ENCODE data around the gene SNHG17. TPM values are rescaled to one million over a fixed set of nuclear protein-coding genes. Genes with fewer than 3 reads are reported as not detected.

The SNHG17 gene
- total RNA-seq, 4 donors from 2014 or later: 45.6 to 72.5 (median 57.9) TPM

- H3K9me3 ChIP-seq: no peaks in the 10 kb centered on the region
- H3K4me1 ChIP-seq: no peaks in the 10 kb centered on the region
- WGBS: 70% methylated on average over 11 of the region's 11 CpGs
- no peak for TF ChIP-seq POLR2AphosphoS5 (IDR thresholded peaks at IDR 0.05)
- peak in 1 of 2 donors; percentile 63 for DNase-seq (ENCODE audit: low spot score in 2 of 2)
- no peaks in the 10 kb centered on the region for H3K36me3 ChIP-seq
- H3K27me3 ChIP-seq: peaks cover 6% of the 10 kb centered on the region
- H3K27ac ChIP-seq: no peak overlapping the region
- H3K4me3 ChIP-seq: no peak overlapping the region
Measured at GRCh38 chr20:38377039-38377685, 58.0 kb downstream of the SNHG17 start.

DNA sequence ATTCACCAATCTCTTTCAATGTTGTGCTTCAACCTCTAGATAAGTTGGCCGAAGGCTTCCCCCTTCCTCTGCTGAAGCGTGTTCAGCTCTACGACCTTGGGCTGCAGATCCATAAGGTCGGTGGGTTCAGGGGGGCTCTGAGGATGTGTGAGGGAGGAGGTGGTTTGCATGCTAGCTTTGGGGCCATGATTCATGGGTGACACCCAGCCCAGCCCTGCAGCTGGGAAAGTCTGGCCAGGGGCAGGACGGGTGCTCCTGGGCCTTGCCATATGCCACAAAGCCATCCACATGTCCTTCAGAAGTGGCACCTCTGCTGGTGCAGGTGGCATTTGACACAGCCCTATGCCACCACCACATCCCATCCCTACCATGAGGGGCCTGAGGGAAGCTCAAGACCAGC, 61.2 kb downstream of the SNHG17 start:
- no peaks in the 10 kb centered on the region for H3K9me3 ChIP-seq
- no peaks in the 10 kb centered on the region for H3K4me1 ChIP-seq
- no peak overlapping the region for H3K4me3 ChIP-seq
- DNase-seq (ENCODE audit: low spot score in 2 of 2): peak in 1 of 2 donors; percentile 45
- TF ChIP-seq POLR2A (IDR thresholded peaks at IDR 0.05) (no peak), CTCF (IDR thresholded peaks at IDR 0.05) (no peak), EP300 (IDR thresholded peaks at IDR 0.05) (no peak)
- no peak overlapping the region for H3K27ac ChIP-seq
- WGBS: 85% methylated on average over 5 of the region's 5 CpGs
- H3K36me3 ChIP-seq: no peaks in the 10 kb centered on the region
- H3K27me3 ChIP-seq: peaks cover 8% of the 10 kb centered on the region

DNA sequence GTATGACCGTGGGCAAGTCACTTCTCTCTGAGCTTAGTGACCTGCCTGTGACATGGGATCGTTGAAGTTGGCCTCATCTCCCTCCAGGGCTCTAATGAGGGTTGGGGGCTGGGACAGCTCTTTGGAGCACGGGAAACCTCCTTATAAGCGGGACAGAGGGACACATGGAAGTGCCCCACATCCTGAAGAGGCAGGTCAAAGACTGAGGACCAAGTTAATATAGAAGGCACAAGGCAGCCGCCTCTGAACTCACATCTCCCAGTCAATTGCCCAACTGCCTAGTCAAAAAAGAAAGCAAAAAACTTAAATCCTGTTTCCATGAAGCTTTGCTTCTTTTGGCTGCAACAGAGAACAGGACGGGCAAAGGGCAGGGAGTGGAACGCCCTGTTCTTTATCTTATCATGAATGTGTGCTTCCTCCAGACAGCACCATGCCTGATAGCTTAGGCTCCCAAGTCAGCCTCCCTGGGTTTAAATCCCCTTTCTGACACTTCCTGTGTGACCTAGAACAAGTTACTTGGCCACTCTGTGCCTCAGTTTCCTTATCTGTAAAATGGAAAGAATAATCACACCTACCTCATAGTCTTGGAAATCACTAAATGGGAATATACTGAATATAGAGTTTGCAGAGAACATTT, 61.8 kb downstream of the SNHG17 start:
- peak in 1 of 2 donors; percentile 65 for DNase-seq (ENCODE audit: low spot score in 2 of 2)
- TF ChIP-seq POLR2AphosphoS5 (IDR thresholded peaks at IDR 0.05): no peak
- TF ChIP-seq EP300 (IDR thresholded peaks at IDR 0.05): no peak
- TF ChIP-seq CTCF (IDR thresholded peaks at IDR 0.05): no peak
- TF ChIP-seq POLR2A (IDR thresholded peaks at IDR 0.05): no peak
- Histone ChIP-seq H3K27ac (no peak overlapping the region), H3K9me3 (no peaks in the 10 kb centered on the region), H3K27me3 (peaks cover 8% of the 10 kb centered on the region), H3K36me3 (no peaks in the 10 kb centered on the region), H3K4me3 (no peak overlapping the region), H3K4me1 (no peaks in the 10 kb centered on the region)
- WGBS: 52% methylated on average over 7 of the region's 7 CpGs

- TF ChIP-seq EP300 (IDR thresholded peaks at IDR 0.05) (no peak), CTCF (IDR thresholded peaks at IDR 0.05) (no peak), POLR2AphosphoS5 (IDR thresholded peaks at IDR 0.05) (no peak), POLR2A (IDR thresholded peaks at IDR 0.05) (no peak)
- WGBS: 59% methylated on average over 5 of the region's 5 CpGs
- Histone ChIP-seq H3K36me3 (no peaks in the 10 kb centered on the region), H3K9me3 (no peaks in the 10 kb centered on the region), H3K27me3 (peaks cover 8% of the 10 kb centered on the region), H3K4me1 (no peaks in the 10 kb centered on the region), H3K4me3 (no peak overlapping the region), H3K27ac (no peak overlapping the region)
- DNase-seq (ENCODE audit: low spot score in 2 of 2): no peak
Measured at GRCh38 chr20:38372806-38373205, 62.3 kb downstream of the SNHG17 start.

Other genes with a start within 250 kb of the SNHG17 start
- gene KIAA1755, start 174.6 kb downstream of the SNHG17 start, total RNA-seq: 1 to 10 TPM in 3 of 4 donors, not detected in 1; 1.2 to 3.3 (median 2.0) TPM
- gene BPI, start 131.2 kb downstream of the SNHG17 start, total RNA-seq: not detected
- 1 to 10 TPM in 1 of 4 donors, under 1 TPM in 1, not detected in 2; 0.38 to 6.2 TPM for gene LBP, start 88.8 kb downstream of the SNHG17 start, total RNA-seq
- gene RALGAPB, start 37.5 kb upstream of the SNHG17 start, total RNA-seq: 10 to 100 TPM; 34.4 to 86.7 (median 44.2) TPM
- gene ADIG, start 145.9 kb upstream of the SNHG17 start, total RNA-seq: not detected
- 100 to 1,000 TPM in 2 of 4 donors, 10 to 100 TPM in 2; 30.2 to 139 (median 74.5) TPM for gene ARHGAP40, start 166.5 kb upstream of the SNHG17 start, total RNA-seq